Measurements from ENCODE around the gene TMEM178B.

TMEM178B gene

GRCh38 chr7:141295367-141295895, 221.6 kb downstream of the TMEM178B start:
- no peak for TF ChIP-seq CTCF (IDR thresholded peaks at IDR 0.05; ENCODE audit: control insufficient read depth, extremely low read depth, insufficient read depth)
- H3K4me3 ChIP-seq (ENCODE audit: low read depth, low read length), result no peak overlapping the region
- DNase-seq (ENCODE audit: low read depth), result no peak

GRCh38 chr7:141300816-141301215, 227.0 kb downstream of the TMEM178B start:
- TF ChIP-seq CTCF (IDR thresholded peaks at IDR 0.05; ENCODE audit: control insufficient read depth, extremely low read depth, insufficient read depth), result no peak
- no peak for DNase-seq (ENCODE audit: low read depth)
- no peak overlapping the region for H3K4me3 ChIP-seq (ENCODE audit: low read depth, low read length)

DNA sequence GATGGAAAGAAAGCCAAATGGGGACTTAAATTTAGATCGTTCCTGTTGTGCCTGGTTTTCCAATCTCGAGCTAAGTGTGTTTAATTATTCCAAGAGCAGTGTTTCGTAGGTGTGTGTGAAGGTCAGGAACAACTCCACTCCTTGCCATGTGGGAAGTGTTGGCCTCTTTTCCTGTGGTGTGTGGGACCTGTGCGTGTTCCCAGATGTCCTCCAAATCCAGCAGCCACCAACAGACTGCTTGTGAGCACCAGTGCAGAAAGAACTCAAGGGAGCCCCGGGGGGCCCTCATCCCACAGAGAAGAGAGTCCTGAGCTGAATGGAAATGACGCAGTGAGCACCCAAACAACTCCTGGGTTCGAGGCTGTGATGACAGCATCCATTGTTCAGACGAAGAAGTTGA, 227.7 kb downstream of the TMEM178B start:
- no peak for TF ChIP-seq CTCF (IDR thresholded peaks at IDR 0.05; ENCODE audit: control insufficient read depth, extremely low read depth, insufficient read depth)
- no peak overlapping the region for H3K4me3 ChIP-seq (ENCODE audit: low read depth, low read length)
- no peak for DNase-seq (ENCODE audit: low read depth)

DNA sequence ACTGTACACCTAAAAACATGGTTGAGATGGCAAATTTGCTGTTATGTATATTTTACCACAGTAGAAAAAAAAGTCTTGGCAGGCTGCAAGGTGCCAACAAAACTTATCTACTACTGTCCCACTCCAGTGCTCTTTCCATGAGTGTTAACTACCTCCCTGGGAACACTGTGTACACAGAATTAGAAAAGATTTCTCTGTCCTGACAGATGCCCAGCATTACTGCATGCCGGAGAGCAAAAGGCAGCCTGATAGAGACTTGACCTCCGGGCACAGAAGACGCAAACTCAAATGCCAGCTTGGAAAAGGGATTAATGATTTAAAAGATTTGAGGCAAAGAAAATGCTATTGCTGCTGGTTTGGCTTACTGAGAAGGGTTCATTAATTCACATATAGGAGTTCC, 228.8 kb downstream of the TMEM178B start:
- H3K4me3 ChIP-seq (ENCODE audit: low read depth, low read length), result no peak overlapping the region
- DNase-seq (ENCODE audit: low read depth), result no peak
- no peak for TF ChIP-seq CTCF (IDR thresholded peaks at IDR 0.05; ENCODE audit: control insufficient read depth, extremely low read depth, insufficient read depth)

DNA sequence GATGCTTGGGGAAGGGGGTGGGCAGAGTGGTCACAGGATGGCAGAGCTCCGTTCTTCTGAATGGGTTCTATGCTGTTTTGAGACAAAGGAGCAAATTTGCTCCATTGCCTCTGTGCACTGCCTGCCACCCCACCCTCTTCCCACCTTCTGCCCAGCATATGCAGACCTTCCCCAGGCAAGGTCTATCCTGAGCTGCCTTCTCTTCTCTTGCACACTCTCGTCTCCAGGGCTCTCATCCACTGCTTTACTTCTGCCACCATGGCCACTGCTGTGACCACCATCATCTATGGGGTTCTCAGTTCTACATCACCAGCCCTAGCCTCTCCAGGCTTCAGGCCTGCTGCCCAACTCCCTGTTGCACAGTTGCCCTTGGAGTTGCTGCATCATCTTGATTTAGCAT, 230.4 kb downstream of the TMEM178B start:
- DNase-seq (ENCODE audit: low read depth), result no peak
- TF ChIP-seq CTCF (IDR thresholded peaks at IDR 0.05; ENCODE audit: control insufficient read depth, extremely low read depth, insufficient read depth), result no peak
- no peak overlapping the region for H3K4me3 ChIP-seq (ENCODE audit: low read depth, low read length)

GRCh38 chr7:141306081-141306480, 232.2 kb downstream of the TMEM178B start:
- DNase-seq (ENCODE audit: low read depth), result no peak
- TF ChIP-seq CTCF (IDR thresholded peaks at IDR 0.05; ENCODE audit: control insufficient read depth, extremely low read depth, insufficient read depth), result no peak
- H3K4me3 ChIP-seq (ENCODE audit: low read depth, low read length), result no peak overlapping the region

DNA sequence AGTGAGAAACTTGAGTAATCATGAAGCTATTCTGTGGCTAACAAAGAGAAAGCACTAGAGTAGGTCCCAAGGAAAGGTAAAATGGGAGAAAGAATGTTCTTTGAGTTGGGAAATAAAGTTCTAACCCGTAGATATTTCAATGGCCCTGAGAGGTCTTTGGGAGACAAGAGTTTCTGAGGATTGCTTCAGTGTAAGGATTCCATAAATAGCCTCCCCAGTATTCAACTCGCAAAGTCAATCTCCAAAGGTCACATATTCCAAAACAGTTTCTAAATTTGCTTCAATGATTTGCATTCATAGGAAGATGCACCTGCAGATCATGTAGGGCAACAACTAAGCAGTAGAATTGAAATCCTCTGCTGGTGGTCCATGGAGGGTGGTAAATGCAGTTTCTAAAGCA, 238.5 kb downstream of the TMEM178B start:
- no peak for TF ChIP-seq CTCF (IDR thresholded peaks at IDR 0.05; ENCODE audit: control insufficient read depth, extremely low read depth, insufficient read depth)
- no peak overlapping the region for H3K4me3 ChIP-seq (ENCODE audit: low read depth, low read length)
- DNase-seq (ENCODE audit: low read depth), result no peak
